Measurements from ENCODE around the gene LYRM4. TPM values are rescaled to one million over a fixed set of nuclear protein-coding genes. Genes with fewer than 3 reads are reported as not detected.
A peak's percentile ranks its signal among the peaks of the same experiment; 100 is the strongest.

LYRM4 gene
- total and polyA plus RNA-seq, 9 of the 15 experiments (the other 6 are each of a cell fraction or from before 2014, with no cell fraction given), result 24.2 to 69.4 (median 41.8) TPM

- TF ChIP-seq E2F6 (IDR thresholded peaks at IDR 0.05; ENCODE audit: borderline replicate concordance in 1 of 2, extremely low read depth in 1 of 2, insufficient read depth in 1 of 2, insufficient read length in 1 of 2, low read depth in 1 of 2, low read length in 1 of 2, poor library complexity in 1 of 2, severe bottlenecking in 1 of 2), result no peak
- no peak for TF ChIP-seq ZNF436 (CRISPR knock-in tag; IDR thresholded peaks at IDR 0.05)
- no peak for TF ChIP-seq FOXK2 (conservative IDR thresholded peaks at IDR 0.05 in 1 of 2, IDR thresholded peaks at IDR 0.05 in 1 of 2; ENCODE audit: low read depth in 2 of 2)
- no peak for TF ChIP-seq DNMT1 (IDR thresholded peaks at IDR 0.05)
- TF ChIP-seq RBM39 (optimal IDR thresholded peaks at IDR 0.05; ENCODE audit: low read depth, low read length), result no peak
- no peak for TF ChIP-seq SLC30A9 (CRISPR knock-in tag; IDR thresholded peaks at IDR 0.05)
- no peak for TF ChIP-seq HOMEZ (CRISPR knock-in tag; IDR thresholded peaks at IDR 0.05)
- no peak for TF ChIP-seq PHTF2 (CRISPR knock-in tag; IDR thresholded peaks at IDR 0.05)
- TF ChIP-seq FOXA1 (IDR thresholded peaks at IDR 0.05; ENCODE audit: borderline replicate concordance), result no peak
- peak; percentile 65; the same call in 1 of the 2 replicates for TF ChIP-seq MAFK (IDR thresholded peaks at IDR 0.05; ENCODE audit: low read length)
- TF ChIP-seq ATF2 (CRISPR knock-in tag; IDR thresholded peaks at IDR 0.05), result no peak
- no peak for TF ChIP-seq ZC3H8 (IDR thresholded peaks at IDR 0.05)
- peak; percentile 47; the same call in 1 of the 2 replicates for TF ChIP-seq SMARCA4 (IDR thresholded peaks at IDR 0.05)
- TF ChIP-seq AFF4 (CRISPR knock-in tag; IDR thresholded peaks at IDR 0.05), result no peak
These were observed 39.5 kb upstream of the LYRM4 start (continued) for GRCh38 chr6:5300206-5300764.

Measured in K562 (cell line).